Left lobe of liver (tissue), 2 donors: ENCODE measurements around the gene ENO4. TPM values are rescaled to one million over a fixed set of nuclear protein-coding genes. Genes with fewer than 3 reads are reported as not detected.

Experiments used
- ATAC-seq: fragments of 200-7000 bp; cut with Tn5 transposase; one replicate; pipeline ENCODE4 v1.9.1; 2020; ENCODE audit warnings: mild to moderate bottlenecking, moderate library complexity
- DNase-seq: peaks from one replicate; pipeline ENCODE4 v3.0.0-alpha.2; 2020; ENCODE audit warnings: low spot score
- total RNA-seq: library from RNA; stranded (reverse); gene quantifications from one replicate; pipeline ENCODE4 v1.2.1, GENCODE V29; 2021
- donor health status: DM: no; HTN: no; CAD: no; lungs with moderate emphysema.
- donor health status: DM: no; HTN: yes; CAD: no.

The ENO4 gene
- total RNA-seq, 1 donor from 2014 or later, result not detected

GRCh38 chr10:116907245-116907987 lies 58.1 kb downstream of the ENO4 start:
- ATAC-seq, result no peak
- DNase-seq, result no peak

GRCh38 chr10:116909307-116909706 lies 60.0 kb downstream of the ENO4 start:
- DNase-seq, result no peak
- no peak for ATAC-seq

GRCh38 chr10:116910910-116911309 lies 61.6 kb downstream of the ENO4 start:
- no peak for DNase-seq

GRCh38 chr10:116912162-116912561 lies 62.9 kb downstream of the ENO4 start:
- peak; percentile 99 for ATAC-seq
- DNase-seq, result peak; percentile 87

More at GRCh38 chr10:116910910-116911309, 61.6 kb downstream of the ENO4 start:
- ATAC-seq, result no peak

- ATAC-seq (no peak), DNase-seq (no peak)
Observed at GRCh38 chr10:116913695-116914094, 64.4 kb downstream of the ENO4 start.

- ATAC-seq (no peak), DNase-seq (no peak)
Observed at GRCh38 chr10:116915340-116915739, 66.0 kb downstream of the ENO4 start.

- no peak for ATAC-seq
- no peak for DNase-seq
Observed at GRCh38 chr10:116917481-116917880, 68.2 kb downstream of the ENO4 start.

- ATAC-seq (no peak), DNase-seq (no peak)
Observed at GRCh38 chr10:116918583-116918982, 69.3 kb downstream of the ENO4 start.

GRCh38 chr10:116919164-116919563 lies 69.9 kb downstream of the ENO4 start:
- ATAC-seq (no peak), DNase-seq (no peak)

- DNase-seq (no peak), ATAC-seq (no peak)
Observed at GRCh38 chr10:116919706-116920105, 70.4 kb downstream of the ENO4 start.

GRCh38 chr10:116925056-116925455 lies 75.8 kb downstream of the ENO4 start:
- no peak for ATAC-seq
- no peak for DNase-seq

- ATAC-seq, result no peak
- no peak for DNase-seq
Observed at GRCh38 chr10:116926426-116926825, 77.1 kb downstream of the ENO4 start.

GRCh38 chr10:116931806-116932205 lies 82.5 kb downstream of the ENO4 start:
- no peak for ATAC-seq
- no peak for DNase-seq

Other genes with a start within 250 kb of the ENO4 start
- gene PNLIPRP2, start 228.5 kb upstream of the ENO4 start, total RNA-seq, result 0.88 TPM
- 2.7 TPM for gene HSPA12A, start 106.9 kb upstream of the ENO4 start, total RNA-seq
- gene SHTN1, start 155.7 kb downstream of the ENO4 start, total RNA-seq, result 25.8 TPM